ENCODE data around the gene PLCH2. TPM values are rescaled to one million over a fixed set of nuclear protein-coding genes. Genes with fewer than 3 reads are reported as not detected.

Gene PLCH2
- total and polyA plus RNA-seq, 2 donors (not counting 1 experiment from before 2014, with no cell fraction given) = 20.0 to 34.9 TPM

- H3K9me3 ChIP-seq (ENCODE audit: control extremely low read depth in 1 of 3, control insufficient read depth in 2 of 3, insufficient read depth in 1 of 3, low read length in 2 of 3) = peaks cover 0 to 5% (median 0%) of the 10 kb centered on the region in 3 donors
- CTCF ChIA-PET = no interaction called here
- no peak overlapping the region for H2AFZ ChIP-seq (ENCODE audit: insufficient read depth, low read depth, low read length, poor library complexity, severe bottlenecking)
- no peak for ATAC-seq (ENCODE audit: low read depth)
- WGBS (ENCODE audit: insufficient coverage) = 86% methylated on average over 7 of the region's 8 CpGs
- Mint-ChIP-seq H3K4me3 (no peak overlapping the region), H3K9me3 (ENCODE audit: insufficient read depth) (no peaks in the 10 kb centered on the region), H3K4me1 (peaks cover 2% of the 10 kb centered on the region), H3K27me3 (peaks cover 18% of the 10 kb centered on the region), H3K27ac (no peak overlapping the region)
- DNase-seq = no peak
- H3K79me2 ChIP-seq (ENCODE audit: control insufficient read depth, insufficient read depth, low read length) = no peaks in the 10 kb centered on the region
- H3K27ac ChIP-seq (ENCODE audit: low read length in 2 of 2) = no peak overlapping the region
- H4K20me1 ChIP-seq (ENCODE audit: control insufficient read depth, insufficient read depth, low read length, poor library complexity, severe bottlenecking) = no peaks in the 10 kb centered on the region
- intact Hi-C loops (cut with micrococcal nuclease) = no loop called here
- H3K27me3 ChIP-seq (replicated peaks in 1 of 4; ENCODE audit: control extremely low read depth in 1 of 4, control insufficient read depth in 3 of 4, insufficient read depth in 4 of 4, low read length in 3 of 4) = peaks cover 0 to 39% (median 4%) of the 10 kb centered on the region in 4 experiments
- no peak overlapping the region for H3K9ac ChIP-seq (ENCODE audit: low read length)
- H3K4me3 ChIP-seq (ENCODE audit: control extremely low read depth in 1 of 5, extremely low read depth in 1 of 5, insufficient read depth in 1 of 5, low read depth in 2 of 5, low read length in 4 of 5) = no peak overlapping the region
- peaks cover 4 to 5% of the 10 kb centered on the region in 2 donors for H3K4me1 ChIP-seq (ENCODE audit: control insufficient read depth in 2 of 2, insufficient read depth in 2 of 2, low read length in 2 of 2)
- H3K36me3 ChIP-seq (replicated peaks in 1 of 2; ENCODE audit: control extremely low read depth in 1 of 2, control insufficient read depth in 1 of 2, extremely low read depth in 1 of 2, insufficient read depth in 2 of 2, low read length in 1 of 2) = no peaks in the 10 kb centered on the region
- H3K4me2 ChIP-seq (replicated peaks; ENCODE audit: low read depth, low read length, poor library complexity, severe bottlenecking) = no peak overlapping the region
- POLR2A ChIA-PET = no interaction called here
- TF ChIP-seq CTCF (IDR thresholded peaks at IDR 0.05) = no peak
- no peak for TF ChIP-seq EZH2 (IDR thresholded peaks at IDR 0.05; ENCODE audit: borderline replicate concordance, insufficient read depth, low read depth, low read length, poor library complexity, severe bottlenecking)
These were observed 62.8 kb downstream of the PLCH2 start for GRCh38 chr1:2538872-2539271.

DNA sequence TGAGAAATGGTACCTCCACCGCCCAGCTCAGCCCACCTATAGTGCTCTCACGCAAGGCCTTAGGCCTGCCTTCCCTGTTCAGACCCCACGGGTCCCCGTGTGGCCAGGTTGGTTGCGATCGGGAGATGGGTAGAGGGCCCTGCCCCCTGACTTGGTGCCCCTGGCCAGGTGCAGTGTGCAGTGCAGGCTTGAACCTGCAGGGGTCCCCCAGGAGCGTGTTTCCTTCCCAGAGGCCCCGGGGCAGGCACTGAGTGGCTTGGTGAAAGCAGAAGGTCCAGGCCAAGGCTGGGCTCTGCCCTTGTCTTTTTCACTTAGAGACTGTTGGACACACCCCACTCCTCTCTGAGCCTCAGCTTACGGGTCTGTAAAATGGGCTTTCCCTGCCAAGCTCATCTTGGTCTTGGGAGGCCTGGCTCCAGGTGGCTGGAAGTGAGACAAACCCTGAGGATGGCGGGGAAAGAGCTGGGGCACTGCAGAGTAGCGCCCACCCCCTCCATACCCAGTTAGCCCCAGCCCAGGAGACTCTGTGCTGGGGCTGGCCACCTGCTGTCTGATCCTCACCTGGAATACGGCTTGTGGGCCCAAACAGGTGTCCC is 63.3 kb downstream of the PLCH2 start:
- no peak overlapping the region for H3K4me3 Mint-ChIP-seq
- DNase-seq = peak; percentile 50
- Histone ChIP-seq H3K4me2 (replicated peaks; ENCODE audit: low read depth, low read length, poor library complexity, severe bottlenecking) (no peak overlapping the region), H3K4me3 (ENCODE audit: control extremely low read depth in 1 of 5, extremely low read depth in 1 of 5, insufficient read depth in 1 of 5, low read depth in 2 of 5, low read length in 4 of 5) (no peak overlapping the region), H3K9me3 (ENCODE audit: control extremely low read depth in 1 of 3, control insufficient read depth in 2 of 3, insufficient read depth in 1 of 3, low read length in 2 of 3) (peaks cover 0 to 5% (median 0%) of the 10 kb centered on the region in 3 donors), H3K36me3 (replicated peaks in 1 of 2; ENCODE audit: control extremely low read depth in 1 of 2, control insufficient read depth in 1 of 2, extremely low read depth in 1 of 2, insufficient read depth in 2 of 2, low read length in 1 of 2) (no peaks in the 10 kb centered on the region), H3K27ac (ENCODE audit: low read length in 2 of 2) (no peak overlapping the region), H4K20me1 (ENCODE audit: control insufficient read depth, insufficient read depth, low read length, poor library complexity, severe bottlenecking) (no peaks in the 10 kb centered on the region), H3K27me3 (replicated peaks in 1 of 4; ENCODE audit: control extremely low read depth in 1 of 4, control insufficient read depth in 3 of 4, insufficient read depth in 4 of 4, low read length in 3 of 4) (peaks cover 0 to 38% (median 4%) of the 10 kb centered on the region in 4 experiments), H3K9ac (ENCODE audit: low read length) (no peak overlapping the region), H2AFZ (ENCODE audit: insufficient read depth, low read depth, low read length, poor library complexity, severe bottlenecking) (no peak overlapping the region), H3K79me2 (ENCODE audit: control insufficient read depth, insufficient read depth, low read length) (no peaks in the 10 kb centered on the region), H3K4me1 (ENCODE audit: control insufficient read depth in 2 of 2, insufficient read depth in 2 of 2, low read length in 2 of 2) (peaks cover 4 to 5% of the 10 kb centered on the region in 2 donors)
- 74% methylated on average over 12 of the region's 12 CpGs for WGBS (ENCODE audit: insufficient coverage)
- TF ChIP-seq EZH2 (IDR thresholded peaks at IDR 0.05; ENCODE audit: borderline replicate concordance, insufficient read depth, low read depth, low read length, poor library complexity, severe bottlenecking) (no peak), CTCF (IDR thresholded peaks at IDR 0.05) (peak; percentile 59)
- no peak overlapping the region for H3K27ac Mint-ChIP-seq
- H3K9me3 Mint-ChIP-seq (ENCODE audit: insufficient read depth) = no peaks in the 10 kb centered on the region
- ATAC-seq (ENCODE audit: low read depth) = peak; percentile 72
- peaks cover 2% of the 10 kb centered on the region for H3K4me1 Mint-ChIP-seq
- ChIA-PET CTCF (interaction anchor here (0.8 kb wide), 1 partner anchor 46 kb away, joined by 3 read pairs; no protein-coding TSS in a partner anchor), POLR2A (interaction anchor here (0.6 kb wide), 1 partner anchor 299 kb away, joined by 8 read pairs; no protein-coding TSS in a partner anchor)
- H3K27me3 Mint-ChIP-seq = peaks cover 15% of the 10 kb centered on the region
- intact Hi-C loops (cut with micrococcal nuclease) = no loop called here

Measured in B cell (primary cell).